Endothelial cell of umbilical vein (primary cell): Measurements from ENCODE around the gene RNASEH2A. TPM values are rescaled to one million over a fixed set of nuclear protein-coding genes. Genes with fewer than 3 reads are reported as not detected.

Experiments
- BruUV-seq: library from RNA; stranded (reverse); fragments of 400-500 nt; replicated peaks from 2 replicates; lab custom pipeline; 2021; lab: Mats Ljungman, UMichigan
- CTCF ChIA-PET: fragments of 300-600, 350-600 bp; sonication (Branson Sonifier 250); formaldehyde crosslinking; loops from one replicate; lab custom pipeline; 2021; ENCODE audit warnings: antibody characterized with exemption, inconsistent platforms; lab: Charles Lee
- POLR2A ChIA-PET: fragments of 300-600, 350-600 bp; sonication (Branson Sonifier 250); formaldehyde crosslinking; loops from one replicate; lab custom pipeline; 2021; ENCODE audit warnings: antibody characterized with exemption, inconsistent platforms; lab: Charles Lee
- DNase-seq: peaks from one replicate; pipeline ENCODE4 v3.0.0-alpha.2; 2011; ENCODE audit warnings: low read depth, low spot score
- FAIRE-seq: peaks from 2 replicates; lab custom pipeline; 2011; peaks lifted over from hg19 to GRCh38; lab: Jason Lieb, UNC
- H2AFZ ChIP-seq: 2 replicates; pipeline ENCODE4 v1.6.0; 2012; ENCODE audit warnings: low read depth, low read length, control low read depth, inconsistent platforms
- H3K27ac ChIP-seq: 2 replicates; pipeline ENCODE4 v1.5.1; 2011; ENCODE audit warnings: low read depth, mild to moderate bottlenecking, control low read depth, low read length, moderate library complexity; ENCODE audit not compliant: insufficient read depth
- H3K27me3 ChIP-seq, 2 experiments: 2 replicates each; pipeline versions ENCODE4 v1.6.0 to v1.6.1; 2011; ENCODE audit warnings: low read length in 2 of 2, mixed read lengths in 1 of 2; ENCODE audit not compliant: control insufficient read depth in 2 of 2, insufficient read depth in 2 of 2
- H3K36me3 ChIP-seq, 2 experiments: 2 replicates in 1 of 2; 3 replicates in 1 of 2; pipeline ENCODE4 v1.5.1; 2011; ENCODE audit warnings: low read length in 2 of 2, mild to moderate bottlenecking in 1 of 2, moderate library complexity in 1 of 2; ENCODE audit not compliant: control insufficient read depth in 2 of 2, insufficient read depth in 2 of 2; ENCODE audit errors: extremely low read depth in 1 of 2
- H3K4me1 ChIP-seq: 3 replicates; pipeline ENCODE4 v1.5.1; 2011; ENCODE audit warnings: mild to moderate bottlenecking, low read length; ENCODE audit not compliant: control insufficient read depth, insufficient read depth; ENCODE audit errors: extremely low read depth
- H3K4me2 ChIP-seq: 2 replicates; pipeline ENCODE4 v1.6.1; 2011; ENCODE audit warnings: low read length, control low read depth, mixed read lengths; ENCODE audit not compliant: insufficient read depth
- H3K4me3 ChIP-seq, 3 experiments: fragments of 200-600 bp in 1 of 3; sonication (generic), shearing (Covaris generic) in 1 of 3; replicated peaks in 1 of 3; 2 replicates each; pipeline ENCODE4 v1.5.1; 2011 to 2016; ENCODE audit warnings: control low read depth in 3 of 3, low read length in 3 of 3, mild to moderate bottlenecking in 2 of 3, inconsistent platforms in 1 of 3, low read depth in 1 of 3, moderate library complexity in 1 of 3; ENCODE audit not compliant: insufficient read depth in 1 of 3
- H3K79me2 ChIP-seq: 2 replicates; pipeline ENCODE4 v1.6.0; 2012; ENCODE audit warnings: low read length, inconsistent platforms; ENCODE audit not compliant: control insufficient read depth, insufficient read depth
- H3K9ac ChIP-seq: replicated peaks from 2 replicates; pipeline ENCODE3; 2011; ENCODE audit warnings: low read length, control low read depth; ENCODE audit not compliant: insufficient read depth; ENCODE audit errors: extremely low read depth
- H3K9me1 ChIP-seq: replicated peaks from 3 replicates; pipeline ENCODE4 v1.6.0; 2011; ENCODE audit warnings: mild to moderate bottlenecking, low read length; ENCODE audit not compliant: control insufficient read depth, insufficient read depth; ENCODE audit errors: extremely low read depth
- H3K9me3 ChIP-seq: replicated peaks from 2 replicates; pipeline ENCODE4 v1.5.1; 2012; ENCODE audit warnings: low read length, inconsistent platforms; ENCODE audit not compliant: control insufficient read depth, insufficient read depth
- H4K20me1 ChIP-seq: replicated peaks from 2 replicates; pipeline ENCODE3; 2011; ENCODE audit warnings: mild to moderate bottlenecking, low read length; ENCODE audit not compliant: control insufficient read depth, insufficient read depth; ENCODE audit errors: extremely low read depth
- EZH2 ChIP-seq: IDR thresholded peaks from 2 replicates; pipeline ENCODE4 v1.6.1; 2012; ENCODE audit warnings: borderline replicate concordance, low read depth, mild to moderate bottlenecking, moderate library complexity, low read length, inconsistent platforms; ENCODE audit not compliant: severe bottlenecking
- FOS ChIP-seq: IDR thresholded peaks from 2 replicates; pipeline ENCODE4 v1.6.1; 2011; ENCODE audit warnings: mild to moderate bottlenecking, low read length, moderate library complexity, borderline replicate concordance; ENCODE audit not compliant: insufficient read depth
- GATA2 ChIP-seq: IDR thresholded peaks from 2 replicates; pipeline ENCODE4 v1.7.0; 2011; ENCODE audit warnings: low read depth, mild to moderate bottlenecking, moderate library complexity, mixed read lengths, low read length; ENCODE audit not compliant: insufficient read length, insufficient read depth
- dilution Hi-C: fragments of 300-500 bp; cut with MboI; formaldehyde crosslinking; loops from one replicate; pipeline ENCODE4 v1.15.0; 2019; ENCODE audit warnings: low sequenced_read_pairs; ENCODE audit not compliant: extremely low pct_ligation_motif_present
- intact Hi-C: fragments of 100-400 bp; cut with micrococcal nuclease; formaldehyde crosslinking; loops from one replicate; pipeline ENCODE4 v1.10.0; 2022
- polyA plus RNA-seq, 4 experiments: library from polyadenylated mRNA; depleted of rRNA in 3 of 4; stranded (reverse) in 3 of 4; unstranded in 1 of 4; fragments of >200 nt; gene quantifications; 2 replicates each; pipeline versions ENCODE4 v1.2.1 to v1.2.3, GENCODE V29; 2011 to 2012; ENCODE audit warnings: missing spikeins in 1 of 4
- total RNA-seq: library from RNA; stranded (reverse); gene quantifications from 2 replicates; pipeline ENCODE4 v1.2.3, GENCODE V29; 2021

Gene RNASEH2A
- total and polyA plus RNA-seq, 2 donors (not counting 3 experiments of a cell fraction or from before 2014, with no cell fraction given) = 25.6 to 45.4 TPM

DNA sequence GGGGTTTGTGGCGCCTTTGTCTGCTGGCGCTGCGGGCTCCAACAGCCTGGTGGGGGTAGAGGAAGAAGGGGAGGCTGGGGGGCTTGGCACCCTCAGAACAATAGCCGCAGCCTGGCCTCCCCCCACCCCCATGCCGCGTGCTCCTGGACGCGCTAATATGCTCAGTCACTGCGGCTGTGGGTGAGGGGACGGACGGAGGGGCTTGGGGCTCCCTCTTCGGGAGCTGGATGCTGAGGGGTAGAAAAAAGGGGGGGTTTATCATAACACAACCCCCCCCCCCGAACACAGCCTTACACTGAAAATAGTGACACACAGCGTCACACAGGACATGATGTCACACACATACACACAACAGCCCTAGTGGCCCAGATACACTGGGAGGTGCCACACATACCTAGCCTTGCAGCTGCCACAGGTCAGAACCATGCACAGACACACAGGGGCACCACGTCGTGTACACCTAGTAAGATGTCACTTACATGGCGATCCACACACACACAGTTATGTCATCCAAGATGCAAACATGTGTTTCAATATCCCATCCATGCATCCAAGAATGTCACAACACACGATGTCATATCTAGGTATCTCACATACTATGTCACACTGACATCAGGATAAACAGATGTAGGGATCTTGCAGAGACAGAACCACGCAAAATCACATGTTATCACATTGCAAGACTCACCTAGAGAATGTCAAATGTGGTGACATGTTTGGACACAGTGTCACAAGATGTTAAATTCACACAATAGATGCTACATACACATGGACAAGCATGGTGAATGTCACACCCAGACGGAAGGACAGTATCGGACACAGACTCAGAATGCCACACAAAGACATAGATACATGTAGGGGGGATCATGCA, 32.7 kb downstream of the RNASEH2A start:
- no peak for TF ChIP-seq FOS
- peak; percentile 57 for TF ChIP-seq EZH2
- no peak for TF ChIP-seq GATA2
- Histone ChIP-seq H3K9me3 (no peaks in the 10 kb centered on the region), H3K27ac (no peak overlapping the region), H3K4me3 (no peak overlapping the region), H4K20me1 (no peaks in the 10 kb centered on the region), H3K9me1 (no peaks in the 10 kb centered on the region), H3K79me2 (no peaks in the 10 kb centered on the region), H3K36me3 (no peaks in the 10 kb centered on the region), H2AFZ (no peak overlapping the region), H3K27me3 (peaks cover 54 to 61% of the 10 kb centered on the region in 2 experiments), H3K9ac (no peak overlapping the region), H3K4me1 (no peaks in the 10 kb centered on the region), H3K4me2 (no peak overlapping the region)
- DNase-seq (no peak), FAIRE-seq (no peak)
- dilution Hi-C loops (no loop called here), intact Hi-C loops (loop anchor here (2.0 kb wide), 1 partner anchor 64 kb away; the partner anchor contains the start of gene HOOK2)
- ChIA-PET CTCF (interaction anchor here (0.8 kb wide), 1 partner anchor 62 kb away, joined by 3 read pairs; no protein-coding TSS in a partner anchor), POLR2A (no interaction called here)
- BruUV-seq = no TSS peak
